KMS-11 (cell line): ENCODE results near the gene BBX.

ENCODE experiments used
- H2AFZ ChIP-seq: fragments of 200-600 bp; sonication (generic); 2 replicates; pipeline ENCODE4 v1.6.1; 2016; ENCODE audit warnings: antibody characterized with exemption, mixed run types, low read depth
- H3K27ac ChIP-seq: fragments of 200-600 bp; sonication (generic); 2 replicates; pipeline ENCODE4 v1.6.1; 2016; ENCODE audit warnings: mild to moderate bottlenecking, mixed run types
- H3K27me3 ChIP-seq: fragments of 200-600 bp; sonication (generic); 2 replicates; pipeline ENCODE4 v1.6.1; 2017; ENCODE audit warnings: mild to moderate bottlenecking, low read depth, mixed run types, moderate library complexity; ENCODE audit not compliant: insufficient read depth
- H3K36me3 ChIP-seq: fragments of 200-600 bp; sonication (generic); 2 replicates; pipeline ENCODE4 v1.6.1; 2017; ENCODE audit warnings: mild to moderate bottlenecking, mixed run types; ENCODE audit not compliant: insufficient read depth
- H3K4me1 ChIP-seq: fragments of 200-600 bp; sonication (generic); 2 replicates; pipeline ENCODE4 v1.6.1; 2016; ENCODE audit warnings: mild to moderate bottlenecking, low read depth, mixed run types; ENCODE audit not compliant: poor library complexity, severe bottlenecking
- H3K4me2 ChIP-seq: fragments of 200-600 bp; sonication (generic); 2 replicates; pipeline ENCODE4 v1.7.0; 2016; ENCODE audit warnings: mild to moderate bottlenecking, mixed run types
- H3K4me3 ChIP-seq: fragments of 200-600 bp; sonication (generic); IDR thresholded peaks from 2 replicates; pipeline ENCODE4 v1.6.1; 2017; ENCODE audit warnings: low read depth, low read length, mixed read lengths; ENCODE audit not compliant: insufficient read depth
- H3K79me2 ChIP-seq: fragments of 200-600 bp; sonication (generic); 2 replicates; pipeline ENCODE4 v1.6.1; 2016; ENCODE audit warnings: low read depth, mixed run types; ENCODE audit not compliant: insufficient read depth
- H3K9ac ChIP-seq: fragments of 200-600 bp; sonication (generic); 2 replicates; pipeline ENCODE4 v1.6.1; 2016; ENCODE audit warnings: mild to moderate bottlenecking, mixed run types
- H4K20me1 ChIP-seq: fragments of 200-600 bp; sonication (generic); 2 replicates; pipeline ENCODE4 v1.6.1; 2016; ENCODE audit warnings: mild to moderate bottlenecking, mixed run types; ENCODE audit not compliant: insufficient read depth
- CTCF ChIP-seq: fragments of 200-600 bp; sonication (generic); conservative IDR thresholded peaks from 2 replicates; pipeline ENCODE4 v1.6.1; 2017; ENCODE audit warnings: low read depth, mild to moderate bottlenecking, antibody characterized with exemption, low read length, moderate library complexity, mixed read lengths

The BBX gene

GRCh38 chr3:107718547-107718946, 195.8 kb downstream of the BBX start:
- Histone ChIP-seq H3K4me1 (peaks cover 12% of the 10 kb centered on the region), H3K4me3 (no peak overlapping the region), H4K20me1 (no peaks in the 10 kb centered on the region), H3K36me3 (no peaks in the 10 kb centered on the region), H3K27ac (no peak overlapping the region), H3K9ac (no peak overlapping the region), H2AFZ (no peak overlapping the region), H3K4me2 (no peak overlapping the region), H3K79me2 (no peaks in the 10 kb centered on the region), H3K27me3 (no peaks in the 10 kb centered on the region)
- TF ChIP-seq CTCF: no peak

- no peaks in the 10 kb centered on the region for H3K27me3 ChIP-seq
- no peak overlapping the region for H3K4me3 ChIP-seq
- no peak overlapping the region for H2AFZ ChIP-seq
- no peaks in the 10 kb centered on the region for H4K20me1 ChIP-seq
- H3K27ac ChIP-seq: no peak overlapping the region
- no peaks in the 10 kb centered on the region for H3K79me2 ChIP-seq
- no peaks in the 10 kb centered on the region for H3K36me3 ChIP-seq
- H3K4me1 ChIP-seq: no peaks in the 10 kb centered on the region
- no peak for TF ChIP-seq CTCF
- no peak overlapping the region for H3K9ac ChIP-seq
- H3K4me2 ChIP-seq: no peak overlapping the region
Observed at GRCh38 chr3:107727102-107727501, 204.3 kb downstream of the BBX start.

DNA sequence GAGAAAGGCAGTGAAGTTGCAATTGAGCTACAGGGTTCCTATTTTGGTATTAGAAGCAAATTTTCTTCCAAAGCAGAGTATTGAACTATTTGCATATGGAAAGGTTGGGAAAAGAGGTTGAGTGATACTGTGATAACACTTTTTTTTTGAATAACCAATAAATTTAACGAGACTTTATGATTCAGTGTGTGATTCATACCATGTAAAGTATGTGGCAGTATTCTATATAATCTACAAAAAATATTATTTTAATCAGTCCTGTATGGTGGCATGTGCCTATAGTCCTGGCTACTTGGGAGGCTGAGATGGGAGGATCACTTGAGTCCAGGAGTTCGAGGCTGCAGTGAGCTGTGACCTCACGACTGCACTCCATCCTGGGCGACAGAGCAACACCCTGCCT, 206.9 kb downstream of the BBX start:
- no peak overlapping the region for H3K4me2 ChIP-seq

GRCh38 chr3:107734317-107734716, 211.6 kb downstream of the BBX start:
- no peaks in the 10 kb centered on the region for H3K79me2 ChIP-seq
- H3K9ac ChIP-seq: no peak overlapping the region
- no peak overlapping the region for H3K4me3 ChIP-seq
- no peak overlapping the region for H3K4me2 ChIP-seq
- H3K4me1 ChIP-seq: no peaks in the 10 kb centered on the region
- H2AFZ ChIP-seq: no peak overlapping the region
- H3K36me3 ChIP-seq: no peaks in the 10 kb centered on the region
- H3K27ac ChIP-seq: no peak overlapping the region
- H3K27me3 ChIP-seq: no peaks in the 10 kb centered on the region
- no peak for TF ChIP-seq CTCF
- H4K20me1 ChIP-seq: no peaks in the 10 kb centered on the region

More for the DNA sequence above, 206.9 kb downstream of the BBX start:
- Histone ChIP-seq H3K4me3 (no peak overlapping the region), H3K4me1 (no peaks in the 10 kb centered on the region), H3K79me2 (no peaks in the 10 kb centered on the region), H3K27ac (no peak overlapping the region), H4K20me1 (no peaks in the 10 kb centered on the region), H3K9ac (no peak overlapping the region), H3K27me3 (no peaks in the 10 kb centered on the region), H3K36me3 (no peaks in the 10 kb centered on the region), H2AFZ (no peak overlapping the region)
- TF ChIP-seq CTCF: no peak
